ENCODE data around the gene MYNN. TPM values are rescaled to one million over a fixed set of nuclear protein-coding genes. Genes with fewer than 3 reads are reported as not detected.
A peak's percentile ranks its signal among the peaks of the same experiment; 100 is the strongest.
"Not testable (repeated sequence)": the region's sequence is repeated elsewhere in the genome, so short reads cannot be mapped to it uniquely, and the experiment has no call there.

MYNN gene
- 15.2 TPM for polyA plus RNA-seq

DNA sequence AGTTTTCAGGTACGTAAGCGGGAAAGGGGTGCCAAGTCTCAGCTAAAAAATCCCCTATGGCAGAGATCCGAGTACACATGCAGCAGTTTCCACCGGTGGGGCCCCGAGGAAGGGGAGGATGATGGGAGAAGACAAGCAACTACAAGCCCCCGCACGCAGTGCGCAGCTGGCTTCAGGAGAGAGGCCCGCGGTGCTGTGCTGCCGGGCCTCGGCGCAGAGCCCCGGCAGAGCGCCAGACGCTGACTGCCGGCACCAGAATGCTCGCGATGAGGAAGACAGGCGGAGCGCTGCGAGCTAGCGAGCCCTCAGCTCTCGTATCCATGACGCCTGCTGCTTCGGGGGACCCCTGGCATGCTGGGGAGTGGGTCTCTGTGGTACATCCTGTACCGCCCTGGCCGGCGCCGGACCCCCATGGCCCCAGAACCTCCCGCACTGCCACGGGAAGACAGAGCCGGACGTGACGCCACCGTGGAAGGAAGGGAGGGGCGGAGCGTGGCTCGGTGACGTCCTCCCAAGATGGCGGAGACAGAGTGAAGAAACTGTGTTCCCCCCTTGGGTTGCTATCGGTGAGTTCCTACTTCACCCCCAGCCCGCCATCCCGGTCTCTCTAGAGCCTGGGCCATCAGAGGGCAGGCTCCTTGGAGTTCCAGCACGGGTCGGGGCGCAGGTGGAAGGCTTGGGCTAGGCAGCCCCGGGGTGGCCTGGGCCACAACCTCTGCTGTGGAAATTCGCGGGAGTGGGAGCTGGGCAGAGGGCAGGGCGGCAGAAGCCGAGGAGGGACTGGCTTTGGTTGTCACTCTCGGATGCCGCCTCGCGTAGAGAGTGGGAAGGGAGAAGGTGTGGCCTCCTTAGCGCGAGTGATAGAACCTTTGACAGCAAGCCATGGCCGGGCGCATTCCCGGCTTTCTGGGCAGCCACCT is at the start of gene MYNN:
TSS of gene MYNN (plus strand) at position 500 of the 920 bp plus-strand sequence. CDS start 900 bp downstream, outside the sequence.
- peak within 1 kb of the TSS; percentile 98 to 100 (median 99) for H3K27ac Mint-ChIP-seq
- no peaks in the 10 kb centered on the region for H3K9me3 Mint-ChIP-seq
- H3K36me3 Mint-ChIP-seq = peaks cover 2% of the 10 kb centered on the region
- H3K4me1 Mint-ChIP-seq = peaks cover 30 to 37% (median 33%) of the 10 kb centered on the region in 3 donors
- H3K27me3 Mint-ChIP-seq = no peaks in the 10 kb centered on the region
- H3K4me3 Mint-ChIP-seq = peak within 1 kb of the TSS; percentile 97 to 100 (median 98)

DNA sequence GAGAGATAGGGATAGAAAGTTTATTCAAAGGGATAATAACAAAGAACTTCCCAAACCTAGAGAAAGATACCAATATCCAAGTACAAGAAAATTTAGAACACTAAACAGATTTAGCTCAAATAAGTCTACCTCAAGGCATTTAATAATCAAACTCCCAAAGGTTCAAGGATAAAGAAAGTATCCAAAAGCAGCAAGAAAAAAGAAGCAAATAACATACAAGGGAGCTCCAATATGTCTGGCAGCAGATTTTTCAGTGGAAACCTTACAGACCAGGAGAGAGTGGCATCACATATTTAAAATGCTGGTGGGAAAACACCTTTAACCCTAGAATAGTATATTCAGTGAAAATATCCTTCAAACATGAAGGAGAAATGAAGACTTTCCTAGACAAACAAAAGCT is 41.3 kb upstream of the MYNN start:
- Mint-ChIP-seq H3K27me3 (peaks cover 14% of the 10 kb centered on the region), H3K9me3 (peaks cover 5 to 29% (median 12%) of the 10 kb centered on the region in 3 donors)
- H3K27ac Mint-ChIP-seq = not testable (repeated sequence)

GRCh38 chr3:169739067-169739466 is 34.1 kb upstream of the MYNN start:
- Mint-ChIP-seq H3K27me3 (peaks cover 3% of the 10 kb centered on the region), H3K27ac (no peak overlapping the region), H3K4me3 (no peak overlapping the region), H3K9me3 (peaks cover 0 to 26% (median 9%) of the 10 kb centered on the region in 3 donors), H3K36me3 (peaks cover 5% of the 10 kb centered on the region), H3K4me1 (no peaks in the 10 kb centered on the region)

More for the DNA sequence above, 41.3 kb upstream of the MYNN start:
- not testable (repeated sequence) for H3K4me3 Mint-ChIP-seq, H3K36me3 Mint-ChIP-seq, H3K4me1 Mint-ChIP-seq

DNA sequence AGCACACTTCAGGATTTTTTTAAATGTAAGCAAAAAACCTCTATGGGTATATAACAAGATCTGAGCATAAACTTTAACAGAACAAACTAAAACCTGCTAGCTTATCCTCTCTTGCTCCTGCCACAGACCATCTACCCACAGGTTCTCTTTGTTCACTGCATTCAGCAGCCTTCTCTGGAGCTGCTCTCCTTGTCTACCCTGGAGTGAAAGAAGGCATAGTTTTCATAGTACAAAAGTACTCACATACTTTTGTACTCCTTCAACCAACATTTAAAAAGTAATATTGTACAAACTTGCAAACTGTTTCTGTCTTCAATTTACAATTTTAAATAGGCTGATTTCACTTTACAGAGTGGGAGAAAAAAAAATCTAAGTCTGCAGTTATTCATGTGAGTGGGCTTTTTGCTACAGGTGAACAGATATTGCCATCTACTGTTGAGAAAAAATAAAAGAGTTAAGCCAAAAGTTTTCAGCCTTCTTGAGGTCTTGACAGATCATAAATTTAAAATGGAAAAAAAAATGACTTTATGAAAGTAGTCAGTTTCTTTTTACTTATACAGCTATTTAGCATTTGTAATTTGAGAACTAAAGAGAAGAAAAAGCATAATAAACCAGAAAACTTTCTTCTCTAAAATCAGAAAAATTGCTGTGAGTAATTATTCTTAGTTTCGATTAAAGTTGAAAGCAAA is 28.7 kb upstream of the MYNN start:
- Mint-ChIP-seq H3K4me3 (no peak overlapping the region), H3K9me3 (no peaks in the 10 kb centered on the region), H3K27ac (no peak overlapping the region), H3K27me3 (peaks cover 13% of the 10 kb centered on the region), H3K36me3 (no peaks in the 10 kb centered on the region), H3K4me1 (no peaks in the 10 kb centered on the region)

GRCh38 chr3:169746924-169747323 is 26.3 kb upstream of the MYNN start:
- no peaks in the 10 kb centered on the region for H3K9me3 Mint-ChIP-seq
- H3K27me3 Mint-ChIP-seq = peaks cover 18% of the 10 kb centered on the region
- no peaks in the 10 kb centered on the region for H3K36me3 Mint-ChIP-seq
- H3K4me3 Mint-ChIP-seq = no peak overlapping the region
- H3K27ac Mint-ChIP-seq = no peak overlapping the region
- H3K4me1 Mint-ChIP-seq = peaks cover 6 to 8% (median 6%) of the 10 kb centered on the region in 3 donors

DNA sequence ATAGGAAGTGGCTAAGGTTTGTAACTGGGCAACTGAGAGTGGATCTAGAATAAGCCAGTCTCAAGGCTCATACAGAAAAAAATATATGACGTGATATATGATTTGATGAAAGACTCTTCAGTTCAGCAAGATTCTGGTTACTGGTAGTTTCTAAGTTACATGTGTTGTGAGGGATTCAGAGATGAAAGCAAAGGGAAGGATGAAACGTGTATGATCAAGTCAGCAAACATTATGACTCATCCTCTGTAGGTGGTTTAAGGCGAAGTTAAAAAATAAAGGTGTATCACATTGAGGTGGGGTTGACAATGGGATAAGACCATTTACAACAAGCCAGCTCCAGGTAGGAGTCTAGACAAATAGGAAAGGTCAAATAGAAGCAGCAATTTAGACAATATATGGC is 24.5 kb upstream of the MYNN start:
- Mint-ChIP-seq H3K4me3 (no peak overlapping the region), H3K27ac (no peak overlapping the region), H3K27me3 (peaks cover 20% of the 10 kb centered on the region), H3K4me1 (peaks cover 6 to 10% (median 6%) of the 10 kb centered on the region in 3 donors), H3K36me3 (no peaks in the 10 kb centered on the region), H3K9me3 (no peaks in the 10 kb centered on the region)

DNA sequence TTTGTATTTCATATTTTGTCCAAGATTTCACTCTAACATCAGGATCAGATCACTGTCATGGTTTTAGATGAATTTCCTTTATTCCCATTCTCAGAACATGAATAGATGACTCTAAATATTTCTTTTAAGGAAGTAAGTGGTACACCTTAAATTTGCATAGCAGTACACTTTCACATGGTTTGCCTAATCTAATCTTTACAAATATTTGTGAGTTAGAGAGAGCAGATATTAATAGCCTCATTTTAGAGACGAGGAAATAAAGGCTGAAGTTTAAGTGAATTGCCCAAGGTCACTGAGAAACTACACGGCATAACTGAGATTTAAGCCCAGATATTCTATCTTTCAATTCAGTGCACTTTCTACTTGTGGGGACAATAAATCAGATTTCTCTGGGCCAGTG is 22.5 kb upstream of the MYNN start:
- H3K4me3 Mint-ChIP-seq = peak overlapping the region in 1 of 4 donors; percentile 5
- peaks cover 21% of the 10 kb centered on the region for H3K27me3 Mint-ChIP-seq
- no peaks in the 10 kb centered on the region for H3K9me3 Mint-ChIP-seq

GRCh38 chr3:169751875-169752274 is 21.3 kb upstream of the MYNN start:
- Mint-ChIP-seq H3K27ac (no peak overlapping the region), H3K27me3 (peaks cover 21% of the 10 kb centered on the region), H3K36me3 (no peaks in the 10 kb centered on the region), H3K4me3 (no peak overlapping the region), H3K9me3 (no peaks in the 10 kb centered on the region), H3K4me1 (peaks cover 6 to 10% (median 6%) of the 10 kb centered on the region in 3 donors)

More for the DNA sequence above, 22.5 kb upstream of the MYNN start:
- Mint-ChIP-seq H3K27ac (no peak overlapping the region), H3K36me3 (no peaks in the 10 kb centered on the region), H3K4me1 (peaks cover 6 to 10% (median 6%) of the 10 kb centered on the region in 3 donors)

DNA sequence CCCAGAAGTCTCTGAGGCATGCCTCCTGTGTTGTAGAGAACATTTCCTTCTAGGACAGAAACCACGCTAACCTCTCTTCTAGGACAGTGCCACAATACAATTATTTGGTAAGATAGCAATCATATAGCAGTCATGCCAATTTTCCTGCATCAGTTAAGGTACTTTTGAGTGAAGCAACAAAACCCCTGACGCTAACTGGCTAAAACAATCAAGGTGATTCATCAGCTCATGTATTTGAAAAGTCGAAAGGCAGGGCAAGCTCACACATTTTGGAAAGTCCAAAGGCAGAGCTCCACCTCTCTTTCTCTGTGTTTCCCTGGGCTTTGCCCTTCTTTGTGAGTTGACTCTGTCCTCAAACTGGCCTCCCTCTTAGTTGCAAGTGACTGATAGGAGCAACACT is 18.5 kb upstream of the MYNN start:
- Mint-ChIP-seq H3K27me3 (peaks cover 11% of the 10 kb centered on the region), H3K27ac (no peak overlapping the region), H3K36me3 (no peaks in the 10 kb centered on the region), H3K9me3 (no peaks in the 10 kb centered on the region), H3K4me1 (peaks cover 10 to 14% (median 12%) of the 10 kb centered on the region in 3 donors), H3K4me3 (no peak overlapping the region)

DNA sequence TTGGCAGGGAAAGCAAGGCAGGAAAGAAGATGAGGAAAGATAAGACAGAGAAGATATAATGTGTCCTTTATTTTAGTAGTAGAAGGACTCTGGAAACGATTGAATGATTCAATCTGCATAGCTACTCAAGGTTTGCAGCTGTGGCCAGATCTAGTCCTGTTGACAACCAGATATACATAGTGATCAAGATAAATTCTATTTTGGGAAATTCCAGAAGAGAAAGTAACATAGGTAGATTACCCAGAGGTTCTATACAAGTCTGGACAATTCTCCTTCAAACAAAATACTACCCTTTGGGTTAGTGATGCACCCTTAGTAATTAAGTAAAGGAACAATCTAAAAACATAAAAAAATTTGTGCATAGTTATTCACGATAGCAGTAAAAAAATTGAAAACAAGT is 17.7 kb upstream of the MYNN start:
- no peak overlapping the region for H3K4me3 Mint-ChIP-seq
- H3K27ac Mint-ChIP-seq = no peak overlapping the region
- peaks cover 8 to 13% (median 11%) of the 10 kb centered on the region in 3 donors for H3K4me1 Mint-ChIP-seq
- peaks cover 10% of the 10 kb centered on the region for H3K27me3 Mint-ChIP-seq
- no peaks in the 10 kb centered on the region for H3K36me3 Mint-ChIP-seq
- no peaks in the 10 kb centered on the region for H3K9me3 Mint-ChIP-seq

GRCh38 chr3:169758359-169758994 is 14.7 kb upstream of the MYNN start:
- H3K4me3 Mint-ChIP-seq = no peak overlapping the region
- no peaks in the 10 kb centered on the region for H3K9me3 Mint-ChIP-seq
- H3K36me3 Mint-ChIP-seq = no peaks in the 10 kb centered on the region
- H3K4me1 Mint-ChIP-seq = peaks cover 6 to 10% (median 8%) of the 10 kb centered on the region in 3 donors
- H3K27me3 Mint-ChIP-seq = peaks cover 1% of the 10 kb centered on the region
- no peak overlapping the region for H3K27ac Mint-ChIP-seq

GRCh38 chr3:169759256-169759655 is 13.9 kb upstream of the MYNN start:
- peak overlapping the region in 1 of 3 donors; percentile 31 for H3K27ac Mint-ChIP-seq
- no peaks in the 10 kb centered on the region for H3K9me3 Mint-ChIP-seq
- no peaks in the 10 kb centered on the region for H3K27me3 Mint-ChIP-seq
- no peaks in the 10 kb centered on the region for H3K36me3 Mint-ChIP-seq
- peaks cover 9 to 14% (median 11%) of the 10 kb centered on the region in 3 donors for H3K4me1 Mint-ChIP-seq
- H3K4me3 Mint-ChIP-seq = no peak overlapping the region

DNA sequence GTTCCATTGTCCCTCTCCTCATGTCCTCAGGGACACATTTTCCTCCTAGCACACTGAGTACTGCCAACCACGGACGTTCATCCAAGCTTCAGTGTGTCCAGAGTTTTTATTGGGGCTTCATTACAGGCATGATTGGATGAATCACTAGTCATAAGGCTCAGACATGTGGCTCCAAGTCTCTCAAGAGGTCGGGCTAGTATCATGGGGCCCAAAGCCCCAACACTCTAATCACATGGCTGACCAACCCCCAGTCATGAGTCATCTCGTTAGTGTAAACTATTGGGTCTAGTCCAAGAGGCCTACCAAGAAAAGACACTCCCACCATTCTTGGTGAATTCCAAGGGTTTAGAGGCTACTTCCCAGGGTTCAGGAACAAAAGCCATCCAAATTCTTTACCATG is 12.7 kb upstream of the MYNN start:
- Mint-ChIP-seq H3K27ac (no peak overlapping the region), H3K9me3 (no peaks in the 10 kb centered on the region), H3K27me3 (no peaks in the 10 kb centered on the region), H3K36me3 (peaks cover 3% of the 10 kb centered on the region), H3K4me3 (no peak overlapping the region), H3K4me1 (peaks cover 13 to 20% (median 14%) of the 10 kb centered on the region in 3 donors)

DNA sequence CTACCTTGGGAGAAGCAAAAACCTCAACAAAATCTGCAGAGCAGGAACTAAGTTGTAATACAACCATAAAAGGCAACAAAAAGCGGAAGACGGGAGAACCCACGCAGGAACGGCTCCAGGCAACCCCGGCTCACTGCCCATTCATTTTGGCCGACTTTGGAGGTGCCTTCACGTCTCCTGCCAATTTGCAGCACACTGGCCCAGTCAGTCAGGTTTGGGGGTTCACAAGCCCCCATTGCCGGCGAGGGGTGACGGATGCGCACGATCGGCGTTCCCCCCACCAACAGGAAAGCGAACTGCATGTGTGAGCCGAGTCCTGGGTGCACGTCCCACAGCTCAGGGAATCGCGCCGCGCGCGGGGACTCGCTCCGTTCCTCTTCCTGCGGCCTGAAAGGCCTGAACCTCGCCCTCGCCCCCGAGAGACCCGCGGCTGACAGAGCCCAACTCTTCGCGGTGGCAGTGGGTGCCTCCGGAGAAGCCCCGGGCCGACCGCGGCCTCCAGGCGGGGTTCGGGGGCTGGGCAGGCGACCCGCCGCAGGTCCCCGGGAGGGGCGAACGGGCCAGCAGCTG is 8.8 kb upstream of the MYNN start:
- peaks cover 3% of the 10 kb centered on the region for H3K36me3 Mint-ChIP-seq
- no peaks in the 10 kb centered on the region for H3K27me3 Mint-ChIP-seq
- peaks cover 12 to 18% (median 13%) of the 10 kb centered on the region in 3 donors for H3K4me1 Mint-ChIP-seq
- peaks cover 0 to 5% (median 0%) of the 10 kb centered on the region in 3 donors for H3K9me3 Mint-ChIP-seq
- H3K4me3 Mint-ChIP-seq = peak overlapping the region; percentile 95 to 99 (median 99)
- peak overlapping the region; percentile 91 to 98 (median 94) for H3K27ac Mint-ChIP-seq
